GM12878 (cell line): ENCODE measurements around the gene SYTL1.

ENCODE experiments used
- CBFB ChIP-seq: IDR thresholded peaks from 2 replicates; pipeline ENCODE4 v1.6.1; 2016; ENCODE audit warnings: antibody characterized with exemption, low read depth
- CEBPB ChIP-seq, 2 experiments: fragments of 150-350 bp in 1 of 2; IDR thresholded peaks; 2 replicates each; pipeline ENCODE4 v1.6.1; 2012 to 2014; ENCODE audit warnings: low read depth in 2 of 2, low read length in 2 of 2, borderline replicate concordance in 1 of 2, inconsistent platforms in 1 of 2
- EZH2 ChIP-seq: IDR thresholded peaks from 2 replicates; pipeline ENCODE4 v1.6.1; 2012; ENCODE audit warnings: low read depth, mild to moderate bottlenecking, control low read depth, inconsistent platforms, low read length, borderline replicate concordance; ENCODE audit not compliant: control insufficient read depth
- GABPA ChIP-seq: IDR thresholded peaks from 2 replicates; pipeline ENCODE4 v1.6.1; 2014; ENCODE audit warnings: antibody characterized with exemption, low read depth, mild to moderate bottlenecking, inconsistent platforms
- SMAD5 ChIP-seq: IDR thresholded peaks from 2 replicates; pipeline ENCODE4 v1.6.1; 2016; ENCODE audit warnings: antibody characterized with exemption, low read depth
- SMC3 ChIP-seq: IDR thresholded peaks from 2 replicates; pipeline ENCODE4 v1.6.1; 2011; ENCODE audit warnings: low read length, improper control_type of control experiment, borderline replicate concordance
- TARDBP ChIP-seq: IDR thresholded peaks from 2 replicates; pipeline ENCODE4 v1.6.1; 2016; ENCODE audit warnings: borderline replicate concordance
- TCF12 ChIP-seq: IDR thresholded peaks from 2 replicates; pipeline ENCODE4 v1.6.1; 2011; ENCODE audit warnings: low read depth, mild to moderate bottlenecking, low read length
- YY1 ChIP-seq: IDR thresholded peaks from 2 replicates; pipeline ENCODE4 v1.6.1; 2011; ENCODE audit warnings: low read depth, mild to moderate bottlenecking, low read length
- ZNF274 ChIP-seq: IDR thresholded peaks from one replicate; pipeline ENCODE4 v1.8.0; 2011; ENCODE audit not compliant: insufficient read length, insufficient read depth
- TF ChIP-seq, protein P1 (sequence below), 3 experiments: IDR thresholded peaks in 2 of 3; conservative IDR thresholded peaks in 1 of 3; 2 replicates each; pipeline ENCODE4 v1.5.1; 2011; ENCODE audit warnings: low read depth in 3 of 3, low read length in 3 of 3, mild to moderate bottlenecking in 3 of 3, control low read depth in 2 of 3, moderate library complexity in 2 of 3, inconsistent platforms in 1 of 3, mixed read lengths in 1 of 3; ENCODE audit not compliant: control insufficient read depth in 2 of 3, insufficient read depth in 1 of 3; ENCODE audit errors: extremely low read depth in 1 of 3
- TF ChIP-seq, protein P2 (sequence below): IDR thresholded peaks from 2 replicates; pipeline ENCODE4 v1.6.1; 2012; ENCODE audit warnings: low read depth, low read length, improper control_type of control experiment

DNA sequence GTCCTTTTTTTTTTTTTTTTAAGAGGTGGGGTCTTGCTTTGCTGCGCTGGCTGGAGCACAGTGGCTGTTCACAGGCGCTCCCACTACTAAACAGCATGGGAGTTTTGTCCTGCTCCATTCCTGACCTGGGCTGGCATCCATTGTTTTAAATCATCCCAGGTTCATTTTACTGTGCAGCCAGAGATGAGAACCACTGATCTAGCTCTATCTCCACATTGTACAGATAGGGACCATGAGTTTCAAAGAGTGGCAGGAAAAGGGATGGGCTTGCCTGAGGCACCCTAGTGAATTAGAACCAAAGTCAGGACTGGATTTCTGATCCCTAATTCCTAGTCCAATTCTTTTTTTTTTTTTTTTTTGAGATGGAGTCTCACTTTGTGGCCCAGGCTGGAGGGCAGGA lies 27.1 kb upstream of the SYTL1 start:
- no peak for TF ChIP-seq TARDBP
- no peak for TF ChIP-seq TCF12
- TF ChIP-seq CBFB: no peak
- TF ChIP-seq, protein P1, sequence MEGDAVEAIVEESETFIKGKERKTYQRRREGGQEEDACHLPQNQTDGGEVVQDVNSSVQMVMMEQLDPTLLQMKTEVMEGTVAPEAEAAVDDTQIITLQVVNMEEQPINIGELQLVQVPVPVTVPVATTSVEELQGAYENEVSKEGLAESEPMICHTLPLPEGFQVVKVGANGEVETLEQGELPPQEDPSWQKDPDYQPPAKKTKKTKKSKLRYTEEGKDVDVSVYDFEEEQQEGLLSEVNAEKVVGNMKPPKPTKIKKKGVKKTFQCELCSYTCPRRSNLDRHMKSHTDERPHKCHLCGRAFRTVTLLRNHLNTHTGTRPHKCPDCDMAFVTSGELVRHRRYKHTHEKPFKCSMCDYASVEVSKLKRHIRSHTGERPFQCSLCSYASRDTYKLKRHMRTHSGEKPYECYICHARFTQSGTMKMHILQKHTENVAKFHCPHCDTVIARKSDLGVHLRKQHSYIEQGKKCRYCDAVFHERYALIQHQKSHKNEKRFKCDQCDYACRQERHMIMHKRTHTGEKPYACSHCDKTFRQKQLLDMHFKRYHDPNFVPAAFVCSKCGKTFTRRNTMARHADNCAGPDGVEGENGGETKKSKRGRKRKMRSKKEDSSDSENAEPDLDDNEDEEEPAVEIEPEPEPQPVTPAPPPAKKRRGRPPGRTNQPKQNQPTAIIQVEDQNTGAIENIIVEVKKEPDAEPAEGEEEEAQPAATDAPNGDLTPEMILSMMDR (IDR thresholded peaks at IDR 0.05 in 2 of 3, conservative IDR thresholded peaks at IDR 0.05 in 1 of 3; ENCODE audit: control insufficient read depth in 2 of 3, extremely low read depth in 1 of 3, insufficient read depth in 1 of 3, low read depth in 3 of 3, low read length in 3 of 3): no peak
- TF ChIP-seq CEBPB (IDR thresholded peaks at IDR 0.05; ENCODE audit: borderline replicate concordance in 1 of 2, low read depth in 2 of 2, low read length in 2 of 2): no peak
- TF ChIP-seq EZH2: no peak
- TF ChIP-seq, protein P2, sequence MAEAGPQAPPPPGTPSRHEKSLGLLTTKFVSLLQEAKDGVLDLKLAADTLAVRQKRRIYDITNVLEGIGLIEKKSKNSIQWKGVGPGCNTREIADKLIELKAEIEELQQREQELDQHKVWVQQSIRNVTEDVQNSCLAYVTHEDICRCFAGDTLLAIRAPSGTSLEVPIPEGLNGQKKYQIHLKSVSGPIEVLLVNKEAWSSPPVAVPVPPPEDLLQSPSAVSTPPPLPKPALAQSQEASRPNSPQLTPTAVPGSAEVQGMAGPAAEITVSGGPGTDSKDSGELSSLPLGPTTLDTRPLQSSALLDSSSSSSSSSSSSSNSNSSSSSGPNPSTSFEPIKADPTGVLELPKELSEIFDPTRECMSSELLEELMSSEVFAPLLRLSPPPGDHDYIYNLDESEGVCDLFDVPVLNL: no peak
- no peak for TF ChIP-seq SMAD5
- no peak for TF ChIP-seq ZNF274
- no peak for TF ChIP-seq YY1
- TF ChIP-seq GABPA: no peak
- TF ChIP-seq SMC3: no peak
